Thyroid gland (tissue), 4 donors: ENCODE data around the gene CIT. TPM values are rescaled to one million over a fixed set of nuclear protein-coding genes. Genes with fewer than 3 reads are reported as not detected.
A peak's percentile ranks its signal among the peaks of the same experiment; 100 is the strongest.

Experiments
- DNase-seq, 2 donors: peaks; one replicate each; pipeline ENCODE4 v3.0.0-alpha.2; 2019
- H3K27ac ChIP-seq, 3 donors: fragments of 200-600 bp; sonication (generic); 1 replicate in 2 of 3; 2 replicates in 1 of 3; pipeline ENCODE4 v1.5.1; 2016 to 2019; ENCODE audit warnings: mild to moderate bottlenecking in 1 of 3, moderate library complexity in 1 of 3
- H3K27me3 ChIP-seq: fragments of 200-600 bp; sonication (generic); one replicate; pipeline ENCODE4 v1.5.1; 2019
- H3K36me3 ChIP-seq, 2 donors: fragments of 200-600 bp; sonication (generic); one replicate each; pipeline ENCODE4 v1.5.1; 2016 to 2019
- H3K4me1 ChIP-seq, 2 donors: fragments of 200-600 bp; sonication (generic); one replicate each; pipeline ENCODE4 v1.5.1; 2017 to 2019
- H3K4me3 ChIP-seq, 3 donors: fragments of 200-600 bp; sonication (generic); replicated peaks in 1 of 3; 1 replicate in 2 of 3; 2 replicates in 1 of 3; pipeline ENCODE4 v1.5.1; 2016; ENCODE audit warnings: mild to moderate bottlenecking in 1 of 3
- H3K9me3 ChIP-seq: fragments of 200-600 bp; sonication (generic); one replicate; pipeline ENCODE4 v1.5.1; 2017
- CTCF ChIP-seq, 6 experiments: fragments of 200-600 bp in 3 of 6; fragments of 450-650 bp in 3 of 6; sonication (generic) in 3 of 6; IDR thresholded peaks; one replicate each; pipeline ENCODE4 v1.5.1; 2016 to 2019; ENCODE audit warnings: antibody characterized with exemption in 6 of 6, mild to moderate bottlenecking in 2 of 6, inconsistent platforms in 1 of 6, moderate library complexity in 1 of 6
- POLR2A ChIP-seq, 2 donors: fragments of 450-650 bp; IDR thresholded peaks; one replicate each; pipeline ENCODE4 v1.6.1; 2017; ENCODE audit warnings: antibody characterized with exemption in 2 of 2, mild to moderate bottlenecking in 2 of 2, moderate library complexity in 1 of 2
- WGBS, 2 donors: methylation state at CpG; one replicate each; pipeline ENCODE4 v1.1.5; 2017; 5-methylcytosine and 5-hydroxymethylcytosine counted together
- intact Hi-C: fragments of 100-400 bp; cut with DNase I; formaldehyde crosslinking; loops from one replicate; pipeline ENCODE4 v1.15.1; 2023
- total RNA-seq, 4 donors: library from RNA; depleted of rRNA; stranded (reverse); fragments of >200 nt; gene quantifications; one replicate each; pipeline ENCODE4 v1.2.3, GENCODE V29; 2016

CIT gene
- total RNA-seq, 4 donors from 2014 or later, result 1.8 to 9.1 (median 6.4) TPM

- TF ChIP-seq POLR2A (IDR thresholded peaks at IDR 0.05) (no peak), CTCF (IDR thresholded peaks at IDR 0.05) (no peak)
- Histone ChIP-seq H3K4me3 (no peak overlapping the region), H3K4me1 (no peaks in the 10 kb centered on the region), H3K9me3 (no peaks in the 10 kb centered on the region), H3K36me3 (no peaks in the 10 kb centered on the region), H3K27ac (no peak overlapping the region), H3K27me3 (no peaks in the 10 kb centered on the region)
- intact Hi-C loops, result no loop called here
- WGBS, 2 donors, result 95 to 98% methylated on average over 4 of the region's 4 CpGs
- no peak for DNase-seq
Measured at GRCh38 chr12:119762619-119763018, 114.5 kb downstream of the CIT start.

GRCh38 chr12:119758722-119759121 is 118.4 kb downstream of the CIT start:
- H3K27ac ChIP-seq, result no peak overlapping the region
- 72 to 83% methylated on average over 4 of the region's 4 CpGs for WGBS, 2 donors
- intact Hi-C loops, result no loop called here
- no peak overlapping the region for H3K4me3 ChIP-seq
- no peaks in the 10 kb centered on the region for H3K4me1 ChIP-seq
- no peaks in the 10 kb centered on the region for H3K27me3 ChIP-seq
- no peaks in the 10 kb centered on the region for H3K9me3 ChIP-seq
- TF ChIP-seq CTCF (IDR thresholded peaks at IDR 0.05) (no peak), POLR2A (IDR thresholded peaks at IDR 0.05) (no peak)
- H3K36me3 ChIP-seq, result no peaks in the 10 kb centered on the region
- DNase-seq, result no peak

GRCh38 chr12:119758234-119758633 is 118.9 kb downstream of the CIT start:
- Histone ChIP-seq H3K27me3 (no peaks in the 10 kb centered on the region), H3K9me3 (no peaks in the 10 kb centered on the region), H3K4me3 (no peak overlapping the region), H3K36me3 (no peaks in the 10 kb centered on the region), H3K4me1 (no peaks in the 10 kb centered on the region), H3K27ac (no peak overlapping the region)
- intact Hi-C loops, result no loop called here
- no peak for DNase-seq
- 63 to 73% methylated on average over 2 of the region's 2 CpGs for WGBS, 2 donors
- no peak for TF ChIP-seq POLR2A (IDR thresholded peaks at IDR 0.05)
- no peak for TF ChIP-seq CTCF (IDR thresholded peaks at IDR 0.05)

DNA sequence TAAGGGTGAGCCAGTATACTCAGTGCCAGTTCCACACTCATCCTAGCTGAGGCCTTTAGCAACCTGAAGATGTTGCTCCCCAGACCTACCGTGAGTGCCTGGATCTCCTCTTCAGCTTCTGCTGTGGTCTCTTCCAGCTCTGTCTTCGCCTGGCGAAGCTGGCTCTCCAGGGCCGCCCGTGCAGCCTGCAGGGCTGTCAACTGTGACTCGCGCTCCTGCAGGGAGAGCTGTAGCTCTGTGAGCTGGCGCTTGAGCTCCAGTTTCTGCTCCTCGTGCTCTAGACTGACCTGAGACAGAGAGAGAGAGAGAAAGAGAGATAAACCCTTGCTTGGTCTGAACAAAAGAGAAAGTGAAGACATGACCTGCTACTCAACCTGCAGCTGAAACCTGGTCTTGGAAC is 125.2 kb downstream of the CIT start:
- intact Hi-C loops, result no loop called here
- Histone ChIP-seq H3K27me3 (no peaks in the 10 kb centered on the region), H3K4me1 (peaks cover 0 to 3% of the 10 kb centered on the region in 2 donors), H3K9me3 (no peaks in the 10 kb centered on the region), H3K27ac (no peak overlapping the region), H3K4me3 (no peak overlapping the region), H3K36me3 (no peaks in the 10 kb centered on the region)
- 72 to 94% methylated on average over 9 of the region's 9 CpGs for WGBS, 2 donors
- DNase-seq, result peak; percentile 43 to 72
- TF ChIP-seq POLR2A (IDR thresholded peaks at IDR 0.05) (no peak), CTCF (IDR thresholded peaks at IDR 0.05) (no peak)

DNA sequence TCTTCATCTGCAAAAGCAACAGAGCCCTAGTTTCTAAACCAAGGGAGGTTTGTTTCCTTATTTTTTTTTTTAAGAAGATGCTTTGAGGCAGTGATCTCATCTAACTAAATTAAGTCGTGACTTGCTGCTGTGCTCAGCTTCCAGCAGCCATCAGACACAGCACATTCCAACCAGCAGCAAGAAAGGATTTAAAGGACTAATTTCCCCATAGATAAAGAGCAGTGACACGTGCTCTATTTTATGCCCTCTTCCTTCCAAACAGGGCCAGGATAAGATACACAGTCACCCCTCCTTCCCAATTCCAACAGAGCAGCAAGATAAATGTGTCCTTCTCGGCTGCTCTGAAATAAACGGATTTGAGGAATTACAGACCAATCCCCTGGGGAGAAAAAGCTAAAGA is 127.5 kb downstream of the CIT start:
- H3K36me3 ChIP-seq, result no peaks in the 10 kb centered on the region
- peaks cover 0 to 3% of the 10 kb centered on the region in 2 donors for H3K4me1 ChIP-seq
- no peaks in the 10 kb centered on the region for H3K27me3 ChIP-seq
- no peak overlapping the region for H3K27ac ChIP-seq
- H3K9me3 ChIP-seq, result no peaks in the 10 kb centered on the region
- no peak for DNase-seq
- 77 to 84% methylated on average over 4 of the region's 4 CpGs for WGBS, 2 donors
- TF ChIP-seq CTCF (IDR thresholded peaks at IDR 0.05), result no peak
- no peak for TF ChIP-seq POLR2A (IDR thresholded peaks at IDR 0.05)
- intact Hi-C loops, result no loop called here
- H3K4me3 ChIP-seq, result no peak overlapping the region
